Measurements from ENCODE around the gene RFX2. TPM values are rescaled to one million over a fixed set of nuclear protein-coding genes. Genes with fewer than 3 reads are reported as not detected.
"Not testable (repeated sequence)": the region's sequence is repeated elsewhere in the genome, so short reads cannot be mapped to it uniquely, and the experiment has no call there.

The RFX2 gene
- total RNA-seq, 2 experiments from 2014 or later = 9.0 to 10.4 TPM

DNA sequence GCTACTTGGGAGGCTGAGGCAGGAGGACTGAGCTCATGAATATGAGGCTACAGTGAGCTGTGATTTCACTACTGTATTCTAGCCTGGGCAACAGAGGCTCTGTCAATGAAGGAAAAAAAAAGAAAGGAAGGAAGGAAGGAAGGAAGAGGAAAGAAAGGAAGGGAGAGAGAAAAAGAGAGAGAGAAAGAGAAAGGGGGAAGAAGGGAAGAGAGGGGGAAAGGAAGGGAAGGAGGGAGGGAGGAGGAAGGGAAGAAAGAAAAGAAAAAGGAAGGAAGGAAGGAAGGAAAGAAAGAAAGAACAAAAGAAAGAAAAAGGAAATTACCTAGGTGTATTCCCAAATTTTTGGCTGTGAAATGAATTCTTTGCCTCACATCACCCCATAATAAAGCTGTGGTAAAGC is 7.2 kb upstream of the RFX2 start:
- Mint-ChIP-seq H3K9me3 (peaks cover 5% of the 10 kb centered on the region), H3K27me3 (peaks cover 4% of the 10 kb centered on the region), H3K27ac (no peak overlapping the region), H3K4me3 (no peak overlapping the region), H3K36me3 (ENCODE audit: low read depth) (no peaks in the 10 kb centered on the region), H3K4me1 (no peaks in the 10 kb centered on the region)
- ChIA-PET CTCF (interaction anchor here (1.4 to 3.6 kb wide), 2 partner anchors 8 to 95 kb away, joined by 4 to 15 read pairs; no protein-coding TSS in a partner anchor), POLR2A (no interaction called here)
- no peak for DNase-seq

DNA sequence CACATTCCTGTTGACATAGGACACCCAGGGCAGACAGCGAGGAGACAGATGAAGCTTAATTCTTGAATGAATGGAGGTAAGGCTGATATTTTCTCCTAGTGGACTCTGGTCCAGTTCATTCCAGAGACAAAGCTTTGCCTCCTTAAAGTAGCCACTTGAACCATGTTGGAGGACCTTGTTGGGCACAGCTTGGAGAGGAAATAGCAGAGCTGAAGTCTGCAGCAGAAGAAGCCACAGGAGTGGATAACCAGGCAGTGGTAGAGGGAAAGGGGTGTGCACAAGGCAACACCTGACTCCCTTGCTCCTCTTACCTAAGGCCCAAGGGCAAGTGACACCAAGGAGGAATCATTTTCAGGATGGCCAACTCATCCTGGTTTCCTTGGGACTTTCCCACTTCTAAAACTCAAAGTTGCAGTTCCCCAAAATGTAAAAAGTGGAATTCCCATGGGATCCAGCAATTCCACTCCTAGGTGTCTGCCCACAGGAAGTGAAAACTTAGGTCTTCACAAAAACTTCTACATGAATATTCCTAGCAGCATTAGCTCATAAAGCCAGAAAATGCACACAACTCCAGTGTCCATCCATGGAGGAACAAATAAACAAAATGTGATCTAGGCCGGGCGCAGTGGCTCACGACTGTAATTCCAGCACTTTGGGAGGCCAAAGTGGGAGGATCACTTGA is 6.6 kb upstream of the RFX2 start:
- Mint-ChIP-seq H3K4me1 (peaks cover 2% of the 10 kb centered on the region), H3K36me3 (ENCODE audit: low read depth) (no peaks in the 10 kb centered on the region), H3K4me3 (no peak overlapping the region), H3K27me3 (peaks cover 4% of the 10 kb centered on the region), H3K27ac (no peak overlapping the region), H3K9me3 (peaks cover 5% of the 10 kb centered on the region)
- POLR2A ChIA-PET = no interaction called here
- no peak for DNase-seq
- CTCF ChIA-PET = interaction anchor here (1.2 to 3.6 kb wide), 3 partner anchors 9 to 95 kb away, joined by 4 to 15 read pairs (median 4); no protein-coding TSS in a partner anchor

DNA sequence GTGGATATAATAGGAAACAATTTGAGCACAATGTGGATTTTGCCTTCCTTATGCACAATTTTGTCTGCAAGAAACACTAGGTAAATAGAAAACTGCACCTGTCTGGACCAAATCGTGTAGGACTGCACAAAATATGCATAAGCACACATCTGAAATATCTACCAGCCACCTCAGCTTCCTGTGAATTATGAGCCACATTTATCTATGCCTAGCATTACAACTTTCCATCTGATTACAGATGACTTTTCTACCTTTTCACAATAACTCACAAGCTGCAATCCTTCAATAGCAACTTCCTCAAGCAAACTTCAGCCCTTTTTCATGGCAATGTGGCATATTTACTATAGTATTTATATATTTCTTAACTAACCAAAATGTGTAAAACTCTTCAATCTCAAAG is 5.7 kb upstream of the RFX2 start:
- CTCF ChIA-PET = interaction anchor here (1.2 to 3.6 kb wide), 3 partner anchors 10 to 12 kb away, joined by 4 to 15 read pairs (median 5); no protein-coding TSS in a partner anchor
- Mint-ChIP-seq H3K4me3 (no peak overlapping the region), H3K27me3 (peaks cover 4% of the 10 kb centered on the region), H3K9me3 (peaks cover 5% of the 10 kb centered on the region), H3K36me3 (ENCODE audit: low read depth) (no peaks in the 10 kb centered on the region), H3K27ac (no peak overlapping the region), H3K4me1 (peaks cover 7% of the 10 kb centered on the region)
- POLR2A ChIA-PET = no interaction called here
- no peak for DNase-seq

DNA sequence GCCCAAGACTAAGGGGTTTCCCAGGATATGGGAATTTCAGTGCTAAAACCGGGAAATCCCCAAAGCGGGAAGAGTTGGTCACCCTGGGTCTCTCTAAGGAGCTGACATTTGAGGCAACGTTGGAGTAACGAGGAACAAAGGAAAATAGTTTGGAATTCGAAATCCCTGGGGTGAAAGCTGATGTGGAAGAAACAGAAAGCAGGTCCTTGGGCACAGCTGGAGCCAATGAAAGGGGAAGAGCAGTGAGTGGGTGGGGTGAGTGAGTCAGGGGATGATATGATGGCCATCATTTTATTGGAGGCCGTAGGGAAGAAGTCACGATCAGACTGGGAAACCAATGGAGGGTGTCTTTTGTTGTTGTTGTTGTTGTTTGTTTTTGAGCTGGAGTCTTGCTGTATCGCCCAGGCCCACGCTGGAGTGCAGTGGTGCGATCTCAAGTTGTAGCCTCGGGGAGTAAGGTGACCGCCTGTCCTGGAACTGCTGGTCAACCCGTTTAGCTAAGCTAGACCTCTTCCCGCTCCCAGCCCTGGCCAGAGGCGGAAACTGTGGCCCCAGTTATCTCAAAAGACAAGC is 3.4 kb upstream of the RFX2 start:
- no peak overlapping the region for H3K4me3 Mint-ChIP-seq
- H3K27me3 Mint-ChIP-seq = peaks cover 10% of the 10 kb centered on the region
- ChIA-PET POLR2A (no interaction called here), CTCF (interaction anchor here (1.1 kb wide), 1 partner anchor 12 kb away, joined by 6 read pairs; no protein-coding TSS in a partner anchor)
- DNase-seq = no peak
- peaks cover 21% of the 10 kb centered on the region for H3K4me1 Mint-ChIP-seq
- H3K9me3 Mint-ChIP-seq = peaks cover 2% of the 10 kb centered on the region
- H3K27ac Mint-ChIP-seq = no peak overlapping the region
- H3K36me3 Mint-ChIP-seq (ENCODE audit: low read depth) = peaks cover 4% of the 10 kb centered on the region

DNA sequence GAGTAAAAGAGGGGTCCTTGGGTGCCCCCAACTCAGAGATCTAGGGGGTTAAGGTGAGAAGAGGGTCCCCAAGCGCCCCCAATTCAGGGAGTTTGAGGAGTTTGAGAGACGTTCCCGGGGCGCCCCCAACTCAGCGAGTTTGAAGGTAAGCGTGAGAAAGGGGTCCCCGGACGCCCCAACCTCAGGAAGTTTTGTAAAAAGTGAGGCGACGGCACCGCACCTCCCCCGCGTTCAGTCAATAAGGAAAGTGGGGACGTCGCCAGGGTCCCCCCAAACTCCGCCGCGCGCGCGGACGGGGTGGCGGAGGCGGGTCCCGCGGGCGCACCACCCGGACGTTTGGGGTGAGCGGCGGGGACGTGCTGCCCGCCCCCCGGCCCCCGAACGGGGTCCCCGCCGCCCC is 353 bp downstream of the RFX2 start:
- H3K4me1 Mint-ChIP-seq = peaks cover 30% of the 10 kb centered on the region
- no peak overlapping the region for H3K27ac Mint-ChIP-seq
- ChIA-PET CTCF (no interaction called here), POLR2A (no interaction called here)
- H3K27me3 Mint-ChIP-seq = peaks cover 18% of the 10 kb centered on the region
- H3K4me3 Mint-ChIP-seq = peak overlapping the region; percentile 88
- no peak for DNase-seq
- H3K36me3 Mint-ChIP-seq (ENCODE audit: low read depth) = peaks cover 8% of the 10 kb centered on the region
- no peaks in the 10 kb centered on the region for H3K9me3 Mint-ChIP-seq

DNA sequence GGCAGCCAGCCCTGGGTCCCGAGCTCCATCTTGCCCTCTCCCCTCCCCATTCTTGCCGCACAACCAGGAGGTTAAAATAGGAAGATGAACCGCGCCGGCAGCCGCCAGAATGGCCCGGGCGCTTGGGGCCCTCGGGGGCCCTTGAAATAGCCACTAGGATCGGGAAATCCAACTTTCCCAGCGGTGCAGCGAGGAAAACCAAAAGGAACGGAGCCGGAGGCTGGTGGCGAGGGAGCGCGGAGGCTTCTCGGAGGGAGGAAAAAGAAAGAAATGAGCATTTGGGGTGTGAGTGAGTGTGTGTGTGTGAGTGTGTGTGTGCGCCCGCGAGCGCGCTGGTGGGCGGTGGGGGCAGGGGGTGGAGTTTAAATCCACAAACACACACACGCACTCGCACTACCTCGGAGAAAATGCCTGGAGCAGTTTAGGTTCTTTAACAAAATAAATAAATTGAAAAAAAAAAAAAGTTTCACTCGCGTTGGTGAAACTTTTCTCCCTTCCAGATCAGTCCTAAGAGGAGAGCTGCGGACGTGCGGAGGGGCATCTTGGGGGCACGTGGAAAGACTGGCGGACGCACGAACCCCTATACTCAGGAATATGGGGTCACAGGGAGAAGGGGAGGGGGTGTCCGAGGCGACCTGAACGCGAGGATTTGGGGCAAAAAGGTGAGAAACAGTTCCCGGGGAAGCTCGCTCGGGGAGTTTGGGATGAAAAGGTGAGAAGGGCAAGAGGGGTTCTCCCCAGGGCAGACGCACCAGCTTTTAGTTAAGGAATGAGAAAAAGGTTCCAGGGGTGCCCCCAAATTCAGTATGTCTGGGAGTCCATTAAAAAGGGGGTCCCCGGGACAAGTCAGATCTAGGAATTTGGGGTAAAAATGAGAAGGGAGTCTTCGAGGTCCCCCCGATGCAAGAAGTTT is 1.3 kb downstream of the RFX2 start:
- peak overlapping the region; percentile 88 for H3K4me3 Mint-ChIP-seq
- H3K27me3 Mint-ChIP-seq = peaks cover 18% of the 10 kb centered on the region
- peak overlapping the region; percentile 21 for H3K27ac Mint-ChIP-seq
- DNase-seq = peak; percentile 40
- H3K9me3 Mint-ChIP-seq = no peaks in the 10 kb centered on the region
- H3K4me1 Mint-ChIP-seq = peaks cover 30% of the 10 kb centered on the region
- ChIA-PET POLR2A (interaction anchor here (0.6 to 1.3 kb wide), 3 partner anchors 21 to 991 kb away, joined by 3 read pairs; no protein-coding TSS in a partner anchor), CTCF (interaction anchor here (0.7 to 1.6 kb wide), 2 partner anchors 17 to 419 kb away, joined by 3 to 9 read pairs; partner anchors contain the start of gene RPL36)
- H3K36me3 Mint-ChIP-seq (ENCODE audit: low read depth) = peaks cover 8% of the 10 kb centered on the region

DNA sequence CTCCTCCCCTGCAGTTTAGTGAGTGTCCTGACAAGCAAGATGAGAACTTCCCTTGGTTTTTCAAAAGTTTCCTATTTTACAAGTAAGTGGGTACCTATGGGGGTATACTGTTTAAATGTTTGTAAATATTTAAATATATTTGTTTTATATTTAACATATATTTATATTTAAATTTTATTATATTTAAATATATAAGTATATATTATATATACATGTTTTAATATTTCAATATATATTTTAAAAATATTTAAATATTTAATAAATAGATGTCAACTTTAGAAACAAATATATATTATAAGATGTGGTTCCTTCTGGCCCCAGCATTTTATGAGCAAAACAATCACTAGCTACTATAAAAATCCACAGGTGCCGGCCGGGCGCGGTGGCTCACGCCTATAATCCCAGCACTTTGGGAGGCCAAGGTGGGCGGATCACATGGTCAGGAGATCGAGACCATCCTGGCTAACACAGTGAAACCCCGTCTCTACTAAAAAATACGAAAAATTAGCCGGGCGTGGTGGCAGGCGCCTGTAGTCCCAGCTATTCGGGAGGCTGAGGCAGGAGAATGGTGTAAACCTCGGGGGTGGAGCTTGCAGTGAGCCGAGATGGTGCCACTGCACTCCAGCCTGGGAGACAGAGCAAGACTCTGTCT is 3.5 kb downstream of the RFX2 start:
- CTCF ChIA-PET = interaction anchor here (0.9 to 1.7 kb wide), 2 partner anchors 9 to 18 kb away, joined by 3 to 5 read pairs; no protein-coding TSS in a partner anchor
- H3K36me3 Mint-ChIP-seq (ENCODE audit: low read depth); POLR2A ChIA-PET; H3K9me3 Mint-ChIP-seq; DNase-seq; H3K27ac Mint-ChIP-seq; H3K4me3 Mint-ChIP-seq: not testable (repeated sequence)
- peaks cover 28% of the 10 kb centered on the region for H3K4me1 Mint-ChIP-seq
- peaks cover 18% of the 10 kb centered on the region for H3K27me3 Mint-ChIP-seq

DNA sequence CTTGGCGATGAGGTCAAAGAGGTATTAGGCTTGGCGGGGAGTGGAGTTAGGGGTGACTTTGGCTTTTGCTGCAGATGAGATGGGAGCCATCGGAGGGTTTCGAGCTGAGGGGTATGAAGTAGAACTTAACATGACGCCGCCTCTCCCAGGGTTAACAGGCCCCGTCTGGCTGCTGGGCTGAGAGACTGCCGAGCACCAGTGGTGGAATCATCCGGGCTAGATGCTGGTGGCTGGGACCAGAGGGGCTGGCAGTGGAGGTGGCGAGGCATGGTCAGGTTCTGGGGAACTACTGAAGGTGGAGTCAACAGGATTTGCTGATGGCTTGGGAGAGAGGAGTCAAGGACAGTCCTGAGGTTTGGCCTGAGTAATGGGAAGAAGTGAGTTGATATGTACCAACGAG is 4.9 kb downstream of the RFX2 start:
- Mint-ChIP-seq H3K4me1 (peaks cover 27% of the 10 kb centered on the region), H3K36me3 (ENCODE audit: low read depth) (peaks cover 8% of the 10 kb centered on the region), H3K27ac (no peak overlapping the region), H3K9me3 (no peaks in the 10 kb centered on the region), H3K27me3 (peaks cover 18% of the 10 kb centered on the region), H3K4me3 (no peak overlapping the region)
- ChIA-PET CTCF (interaction anchor here (0.6 to 1.7 kb wide), 2 partner anchors 10 to 325 kb away, joined by 3 to 5 read pairs; no protein-coding TSS in a partner anchor), POLR2A (interaction anchor here (1.2 kb wide), 1 partner anchor 277 kb away, joined by 3 read pairs; no protein-coding TSS in a partner anchor)
- no peak for DNase-seq

DNA sequence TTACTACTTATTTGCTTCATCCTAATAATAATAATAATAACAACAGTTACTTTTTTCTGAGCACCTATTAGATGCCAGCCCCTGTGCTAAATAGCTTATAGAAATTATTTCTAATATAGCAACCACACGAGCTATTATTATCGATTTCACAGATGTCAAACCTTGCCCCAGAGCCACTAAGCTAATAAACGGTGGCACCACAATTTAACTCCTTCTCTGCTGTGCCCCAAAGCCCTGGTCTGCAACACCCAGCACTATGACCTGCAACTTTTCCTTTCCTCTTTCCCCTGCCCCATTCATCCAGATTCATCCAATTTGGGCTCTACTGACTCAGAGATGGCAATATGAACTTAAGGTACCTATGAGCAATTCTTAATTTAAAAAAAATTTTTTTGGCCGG is 6.4 kb downstream of the RFX2 start:
- H3K36me3 Mint-ChIP-seq (ENCODE audit: low read depth) = peaks cover 7% of the 10 kb centered on the region
- H3K4me3 Mint-ChIP-seq = no peak overlapping the region
- CTCF ChIA-PET = no interaction called here
- peaks cover 23% of the 10 kb centered on the region for H3K4me1 Mint-ChIP-seq
- no peaks in the 10 kb centered on the region for H3K9me3 Mint-ChIP-seq
- H3K27ac Mint-ChIP-seq = no peak overlapping the region
- peaks cover 10% of the 10 kb centered on the region for H3K27me3 Mint-ChIP-seq
- POLR2A ChIA-PET = no interaction called here
- DNase-seq = no peak

DNA sequence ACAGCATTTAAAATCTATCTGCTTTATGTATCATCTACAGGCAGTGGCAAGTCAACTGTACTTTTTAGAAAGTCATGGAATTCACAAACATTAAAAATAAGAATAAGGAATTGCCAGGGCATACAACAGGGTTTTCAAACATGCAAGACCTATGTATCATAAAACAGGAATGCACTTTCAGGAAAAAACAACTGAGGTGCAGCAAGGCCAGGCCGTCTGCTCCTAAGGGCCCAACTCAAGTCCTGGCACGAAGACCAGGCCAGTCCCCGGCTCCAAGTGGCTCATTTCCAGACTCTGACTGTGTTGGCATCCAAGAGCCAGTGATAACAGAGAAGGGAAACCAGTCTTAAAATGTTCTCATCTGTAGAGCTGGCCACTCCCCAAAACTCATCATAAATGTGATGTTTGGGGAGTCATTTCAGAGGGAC is 7.1 kb downstream of the RFX2 start:
- POLR2A ChIA-PET = no interaction called here

DNA sequence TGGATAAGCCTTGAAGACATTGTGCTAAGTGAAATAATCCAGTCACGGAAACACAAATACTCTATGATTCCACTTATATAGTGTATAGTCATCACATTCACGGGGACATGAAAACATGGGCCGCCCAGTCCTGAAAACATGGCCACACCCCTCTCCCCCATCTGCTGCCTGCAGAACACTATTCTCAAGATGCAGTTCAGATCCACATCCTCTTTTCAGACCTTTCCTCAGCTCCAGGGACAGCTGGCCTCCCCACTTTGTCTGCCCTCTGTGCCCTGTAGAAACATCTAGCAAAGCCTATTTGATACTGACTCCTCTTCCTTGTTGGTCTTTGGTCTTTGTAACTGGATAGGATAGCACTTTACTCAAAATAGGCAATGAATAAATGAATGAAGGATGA is 8.3 kb downstream of the RFX2 start:
- Mint-ChIP-seq H3K4me1 (peaks cover 13% of the 10 kb centered on the region), H3K9me3 (no peaks in the 10 kb centered on the region), H3K4me3 (no peak overlapping the region), H3K27ac (no peak overlapping the region), H3K36me3 (ENCODE audit: low read depth) (peaks cover 3% of the 10 kb centered on the region), H3K27me3 (no peaks in the 10 kb centered on the region)
- ChIA-PET POLR2A (no interaction called here), CTCF (no interaction called here)
- DNase-seq = no peak

More for the DNA sequence above, 7.1 kb downstream of the RFX2 start:
- Mint-ChIP-seq H3K27me3 (peaks cover 4% of the 10 kb centered on the region), H3K9me3 (no peaks in the 10 kb centered on the region), H3K4me1 (peaks cover 17% of the 10 kb centered on the region), H3K36me3 (ENCODE audit: low read depth) (peaks cover 3% of the 10 kb centered on the region), H3K27ac (no peak overlapping the region), H3K4me3 (no peak overlapping the region)
- no peak for DNase-seq
- CTCF ChIA-PET = no interaction called here

DNA sequence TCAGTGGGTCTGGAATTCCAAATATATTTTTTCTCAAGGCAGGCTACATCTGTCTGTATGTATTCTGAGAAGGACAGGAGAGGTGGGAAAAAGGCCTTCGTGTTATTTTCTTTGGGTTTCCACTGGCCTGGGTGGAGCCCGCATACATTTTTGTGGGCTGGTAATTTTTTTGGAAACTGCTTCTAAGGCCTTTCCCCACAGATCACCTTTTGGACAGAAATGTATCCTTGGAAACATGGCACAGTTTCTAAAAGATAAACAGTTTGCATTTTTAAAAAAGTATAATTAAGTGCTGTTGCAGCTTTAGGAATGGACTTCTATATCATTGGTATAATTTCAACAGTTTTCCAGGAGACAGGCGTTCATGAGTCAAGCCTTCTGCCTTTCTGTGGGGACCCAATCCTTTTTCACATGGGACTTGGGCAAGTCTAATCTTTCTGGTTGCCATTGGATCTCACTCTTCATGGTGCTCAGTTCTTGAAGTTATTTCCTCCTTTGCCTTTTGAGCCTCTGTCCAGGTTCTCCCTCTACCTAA is 8.9 kb downstream of the RFX2 start:
- ChIA-PET POLR2A (no interaction called here), CTCF (interaction anchor here (1.0 kb wide), 1 partner anchor 25 kb away, joined by 4 read pairs; no protein-coding TSS in a partner anchor)
- peaks cover 13% of the 10 kb centered on the region for H3K4me1 Mint-ChIP-seq
- H3K36me3 Mint-ChIP-seq (ENCODE audit: low read depth) = peaks cover 3% of the 10 kb centered on the region
- H3K9me3 Mint-ChIP-seq = no peaks in the 10 kb centered on the region
- no peak for DNase-seq
- no peak overlapping the region for H3K27ac Mint-ChIP-seq
- no peaks in the 10 kb centered on the region for H3K27me3 Mint-ChIP-seq
- H3K4me3 Mint-ChIP-seq = no peak overlapping the region

Measured in activated CD4-positive, alpha-beta memory T cell treated with anti-CD3 and anti-CD28 coated beads, Interleukin-2, amount 10 ng/mL, durations not matched to agents 7 days and 5 days (primary cell).